BJ (cell line): ENCODE results near the gene PREB. TPM values are rescaled to one million over a fixed set of nuclear protein-coding genes. Genes with fewer than 3 reads are reported as not detected.

Source experiments
- CTCF ChIA-PET: fragments of 350-600 bp; formaldehyde crosslinking; extraction: SDS; loops from one replicate; lab custom pipeline; 2021; ENCODE audit warnings: antibody characterized with exemption, inconsistent platforms; lab: Yijun Ruan, JAX
- POLR2A ChIA-PET: fragments of 300-600 bp; sonication (Branson Sonifier 250); formaldehyde crosslinking; extraction: SDS; loops from one replicate; lab custom pipeline; 2021; ENCODE audit warnings: antibody characterized with exemption; lab: Charles Lee
- DNase-seq: peaks from one replicate; pipeline ENCODE4 v3.0.0-alpha.2; 2011; ENCODE audit warnings: low read depth
- H3K27me3 ChIP-seq: 2 replicates; pipeline ENCODE4 v1.6.0; 2011; ENCODE audit warnings: low read length; ENCODE audit not compliant: control insufficient read depth, insufficient read depth
- H3K36me3 ChIP-seq: 2 replicates; pipeline ENCODE4 v1.5.1; 2011; ENCODE audit warnings: low read length; ENCODE audit not compliant: control insufficient read depth, insufficient read depth
- H3K4me3 ChIP-seq: 2 replicates; pipeline ENCODE4 v1.5.1; 2011; ENCODE audit warnings: low read depth, mild to moderate bottlenecking, control low read depth, low read length
- polyA plus RNA-seq: library from polyadenylated mRNA; depleted of rRNA; stranded (reverse); fragments of >200 nt; gene quantifications from 2 replicates; pipeline ENCODE4 v1.2.3, GENCODE V29; 2011
- TF ChIP-seq, protein P1 (sequence below): IDR thresholded peaks from 2 replicates; pipeline ENCODE4 v1.5.1; 2011; ENCODE audit warnings: low read depth, mild to moderate bottlenecking, control low read depth, inconsistent platforms, low read length, moderate library complexity; ENCODE audit not compliant: insufficient read depth

PREB gene
- polyA plus RNA-seq, 1 experiment, result 84.0 TPM

DNA sequence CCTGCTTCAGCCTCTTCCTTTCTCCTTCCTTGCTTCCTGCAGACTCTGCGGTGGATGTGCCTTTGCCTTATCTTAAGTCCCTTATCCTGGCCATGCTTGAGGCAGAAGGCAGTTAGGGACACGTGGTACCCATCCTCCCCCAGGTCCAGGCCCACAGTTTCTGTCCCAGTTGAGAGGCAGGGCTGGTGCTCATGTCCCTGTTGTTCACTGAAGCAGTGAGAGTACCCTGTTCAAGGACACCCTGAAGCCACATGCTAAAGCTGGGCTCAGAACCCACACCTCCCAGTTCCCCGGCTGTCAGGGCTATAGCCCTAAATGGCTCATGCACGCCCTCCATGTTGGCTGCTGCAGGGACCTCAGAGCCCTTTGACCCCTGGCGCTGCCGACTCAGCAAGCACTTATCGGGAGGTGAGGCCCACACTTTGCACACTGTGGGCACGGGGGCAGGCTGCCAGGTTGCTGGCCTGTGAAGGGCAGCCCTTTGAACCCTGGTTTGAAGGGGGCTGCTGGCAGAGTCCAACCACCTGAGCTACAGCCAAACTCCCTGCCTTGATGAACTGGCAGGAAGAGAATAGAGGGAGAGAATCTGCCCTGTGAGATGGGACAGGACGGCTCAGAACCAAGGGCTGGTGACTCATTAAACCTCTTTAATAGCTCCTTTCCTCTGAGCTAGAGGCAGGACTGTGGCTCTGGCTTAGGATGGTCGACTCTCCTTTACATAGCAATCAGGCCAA is 41.6 kb downstream of the PREB start:
- Histone ChIP-seq H3K27me3 (no peaks in the 10 kb centered on the region), H3K36me3 (no peaks in the 10 kb centered on the region), H3K4me3 (no peak overlapping the region)
- ChIA-PET POLR2A (interaction anchor here (0.5 kb wide), 1 partner anchor 554 kb away, joined by 3 read pairs; no protein-coding TSS in a partner anchor), CTCF (interaction anchor here (0.9 to 5.5 kb wide), 4 partner anchors 99 to 218 kb away, joined by 3 to 38 read pairs (median 6); no protein-coding TSS in a partner anchor)
- DNase-seq, result no peak
- TF ChIP-seq, protein P1, sequence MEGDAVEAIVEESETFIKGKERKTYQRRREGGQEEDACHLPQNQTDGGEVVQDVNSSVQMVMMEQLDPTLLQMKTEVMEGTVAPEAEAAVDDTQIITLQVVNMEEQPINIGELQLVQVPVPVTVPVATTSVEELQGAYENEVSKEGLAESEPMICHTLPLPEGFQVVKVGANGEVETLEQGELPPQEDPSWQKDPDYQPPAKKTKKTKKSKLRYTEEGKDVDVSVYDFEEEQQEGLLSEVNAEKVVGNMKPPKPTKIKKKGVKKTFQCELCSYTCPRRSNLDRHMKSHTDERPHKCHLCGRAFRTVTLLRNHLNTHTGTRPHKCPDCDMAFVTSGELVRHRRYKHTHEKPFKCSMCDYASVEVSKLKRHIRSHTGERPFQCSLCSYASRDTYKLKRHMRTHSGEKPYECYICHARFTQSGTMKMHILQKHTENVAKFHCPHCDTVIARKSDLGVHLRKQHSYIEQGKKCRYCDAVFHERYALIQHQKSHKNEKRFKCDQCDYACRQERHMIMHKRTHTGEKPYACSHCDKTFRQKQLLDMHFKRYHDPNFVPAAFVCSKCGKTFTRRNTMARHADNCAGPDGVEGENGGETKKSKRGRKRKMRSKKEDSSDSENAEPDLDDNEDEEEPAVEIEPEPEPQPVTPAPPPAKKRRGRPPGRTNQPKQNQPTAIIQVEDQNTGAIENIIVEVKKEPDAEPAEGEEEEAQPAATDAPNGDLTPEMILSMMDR, result no peak

DNA sequence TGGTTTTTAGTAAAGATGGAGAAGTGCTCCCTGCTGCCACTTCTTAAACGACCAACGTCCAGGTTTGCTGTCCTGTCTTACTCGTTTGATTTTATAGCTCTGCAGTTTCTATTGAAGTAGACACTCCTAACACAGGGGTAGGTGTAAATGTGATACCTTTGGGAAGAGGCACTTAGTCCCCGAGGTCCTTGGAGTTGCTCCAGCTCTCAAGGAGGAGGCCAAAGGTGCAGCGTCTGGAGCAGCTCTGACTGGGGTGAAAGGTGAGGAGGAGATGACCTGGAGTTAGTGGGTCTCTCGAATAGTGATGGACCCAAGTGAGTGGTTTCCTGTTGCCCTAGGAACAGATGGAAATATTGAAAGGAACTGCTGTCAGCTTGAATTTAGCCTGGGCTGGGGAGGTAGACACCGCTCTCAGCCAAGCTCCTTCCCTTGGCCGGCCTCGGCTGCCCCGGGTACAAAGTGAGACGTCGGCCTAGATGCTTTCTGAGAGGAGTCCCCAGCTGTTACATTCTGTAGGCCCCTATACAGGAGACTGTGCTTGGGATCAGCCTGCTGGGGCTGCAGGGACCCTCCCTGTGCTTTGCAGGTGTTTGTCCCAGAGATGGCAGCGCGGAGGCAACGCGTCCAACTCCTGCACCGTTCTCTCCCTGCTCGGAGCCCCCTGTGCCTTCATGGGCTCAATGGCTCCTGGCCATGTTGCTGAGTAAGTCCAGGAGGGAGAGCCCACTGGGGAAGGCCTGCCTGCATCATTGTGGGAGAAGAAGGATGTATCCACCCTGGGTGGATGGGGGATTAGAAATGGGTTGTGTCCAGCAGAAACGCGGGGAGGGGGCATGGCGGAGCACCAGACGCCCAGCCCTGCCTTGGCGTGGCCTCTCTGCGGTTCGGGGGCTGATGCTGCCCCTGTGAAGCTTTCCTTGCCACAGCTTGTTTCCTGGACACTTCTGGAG is 42.4 kb downstream of the PREB start:
- H3K4me3 ChIP-seq, result no peak overlapping the region
- DNase-seq, result no peak
- no peaks in the 10 kb centered on the region for H3K36me3 ChIP-seq
- no peaks in the 10 kb centered on the region for H3K27me3 ChIP-seq
- TF ChIP-seq, protein P1, result no peak
- ChIA-PET POLR2A (interaction anchor here (0.5 kb wide), 1 partner anchor 554 kb away, joined by 3 read pairs; no protein-coding TSS in a partner anchor), CTCF (interaction anchor here (0.9 to 1.7 kb wide), 3 partner anchors 19 to 219 kb away, joined by 3 to 6 read pairs (median 3); no protein-coding TSS in a partner anchor)

DNA sequence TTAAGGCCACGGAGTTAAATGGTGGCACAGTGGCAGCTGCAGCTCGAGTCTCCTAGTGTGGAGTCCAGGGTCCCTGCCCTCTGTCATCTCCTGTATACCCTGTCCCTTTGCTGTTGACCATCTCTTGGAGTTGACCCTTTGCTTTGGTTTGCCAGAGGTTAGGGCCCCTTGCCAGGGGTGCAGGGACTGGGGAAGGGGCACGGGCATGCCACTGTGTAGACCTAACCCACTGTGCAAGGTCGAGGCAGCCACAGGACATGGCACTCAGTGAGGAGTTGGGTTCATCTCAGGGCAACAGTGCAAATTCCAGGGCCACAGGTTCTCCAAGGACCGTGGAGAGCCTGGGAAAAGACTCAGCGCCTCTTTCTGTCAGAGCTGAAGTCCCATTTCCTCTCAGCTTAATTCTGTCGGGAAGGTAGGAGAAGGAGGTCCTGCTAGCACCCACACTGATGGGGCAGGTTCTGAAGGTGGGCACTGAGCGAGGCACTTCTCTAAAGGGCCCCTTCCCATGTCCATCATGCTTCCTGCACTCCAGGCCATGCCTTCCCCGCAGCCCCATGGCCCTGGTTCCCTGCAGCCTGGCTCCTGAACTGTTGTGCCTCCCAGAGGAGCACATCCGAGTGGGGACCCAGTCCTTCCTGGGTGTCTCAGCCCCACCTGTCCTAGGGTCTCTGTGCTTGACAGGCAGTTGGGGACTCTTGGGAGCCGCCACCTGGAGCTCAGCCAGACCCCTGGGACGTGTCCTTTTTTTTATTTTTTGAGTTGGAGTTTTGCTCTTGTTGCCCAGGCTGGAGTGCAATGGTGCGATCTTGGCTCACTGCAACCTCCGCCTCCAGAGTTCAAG is 45.1 kb downstream of the PREB start:
- TF ChIP-seq, protein P1, result no peak
- no peak overlapping the region for H3K4me3 ChIP-seq
- no peak for DNase-seq
- CTCF ChIA-PET, result interaction anchor here (1.2 to 3.3 kb wide), 5 partner anchors 10 to 214 kb away, joined by 3 to 12 read pairs (median 7); no protein-coding TSS in a partner anchor
- H3K27me3 ChIP-seq, result no peaks in the 10 kb centered on the region
- POLR2A ChIA-PET, result no interaction called here
- no peaks in the 10 kb centered on the region for H3K36me3 ChIP-seq

DNA sequence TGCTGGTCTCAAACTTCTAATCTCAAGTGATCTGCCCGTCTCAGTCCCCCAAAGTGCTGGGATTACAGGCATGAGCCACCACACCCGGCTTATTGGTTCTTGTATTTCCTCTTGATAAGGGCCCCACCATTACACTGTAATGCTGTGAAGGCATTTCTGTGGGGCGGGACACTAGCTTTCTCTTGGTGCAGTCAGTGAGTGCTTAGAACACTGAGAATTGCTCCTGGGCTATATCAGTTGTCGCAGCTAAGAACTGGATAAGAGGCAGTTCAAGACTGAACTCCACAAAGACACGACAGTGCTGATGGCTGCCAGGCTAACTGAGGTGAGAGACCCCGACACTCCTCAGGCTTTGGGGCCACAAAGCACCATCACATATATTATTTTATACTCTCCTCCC is 45.8 kb downstream of the PREB start:
- no peak for DNase-seq
- CTCF ChIA-PET, result interaction anchor here (0.7 to 3.3 kb wide), 8 partner anchors 8 to 215 kb away, joined by 3 to 15 read pairs (median 5); partner anchors contain the start of gene AGBL5

More for the DNA sequence above, 45.8 kb downstream of the PREB start:
- Histone ChIP-seq H3K4me3 (no peak overlapping the region), H3K36me3 (peaks cover 2% of the 10 kb centered on the region; the same call in 1 of the 2 replicates), H3K27me3 (no peaks in the 10 kb centered on the region)
- TF ChIP-seq, protein P1, result no peak
- POLR2A ChIA-PET, result no interaction called here
